Raji (cell line): Measurements from ENCODE around the gene METTL14.

Experiments
- POLR2A ChIP-seq: IDR thresholded peaks from 2 replicates; pipeline ENCODE4 v1.6.1; 2011; ENCODE audit warnings: low read depth, low read length, control low read depth; ENCODE audit not compliant: insufficient read depth

METTL14 gene

DNA sequence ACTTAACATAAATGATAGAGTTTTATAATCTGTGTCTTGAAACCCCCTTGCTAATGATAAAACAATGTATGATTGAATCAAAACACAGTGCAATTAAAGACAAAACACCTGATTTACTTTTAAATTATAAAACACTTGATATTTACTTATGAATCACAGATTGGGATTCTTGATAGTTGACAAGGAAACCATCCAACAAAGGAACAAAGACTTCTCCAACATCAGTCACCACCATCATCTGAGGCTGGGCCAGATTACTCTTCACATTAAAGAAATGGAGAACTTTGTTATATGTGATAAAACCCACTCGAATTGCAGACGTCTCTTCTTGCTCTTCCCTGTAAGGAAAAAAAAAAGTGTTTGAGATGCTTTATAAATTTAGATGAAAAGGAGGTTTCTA, 67.4 kb downstream of the METTL14 start:
- no peak for TF ChIP-seq POLR2A

DNA sequence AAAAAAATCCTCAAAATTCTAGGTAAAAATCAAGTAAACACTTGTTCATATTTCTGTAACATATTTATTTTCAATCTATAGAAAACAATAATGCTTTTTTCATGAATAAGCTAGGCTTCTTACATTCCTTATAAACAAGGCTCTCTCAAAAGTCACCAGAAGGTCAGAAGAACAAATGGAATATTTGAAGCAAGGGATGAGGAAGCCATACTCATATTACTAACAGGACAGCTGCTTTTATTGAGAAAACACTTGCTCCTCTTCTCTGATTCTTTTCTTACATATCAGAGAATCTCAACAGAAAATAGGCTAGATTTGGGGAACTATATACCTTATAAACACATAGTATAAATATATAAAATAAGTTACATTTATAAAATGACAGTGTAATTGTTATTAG, 67.9 kb downstream of the METTL14 start:
- no peak for TF ChIP-seq POLR2A

GRCh38 chr4:118753685-118754084, 68.5 kb downstream of the METTL14 start:
- no peak for TF ChIP-seq POLR2A

DNA sequence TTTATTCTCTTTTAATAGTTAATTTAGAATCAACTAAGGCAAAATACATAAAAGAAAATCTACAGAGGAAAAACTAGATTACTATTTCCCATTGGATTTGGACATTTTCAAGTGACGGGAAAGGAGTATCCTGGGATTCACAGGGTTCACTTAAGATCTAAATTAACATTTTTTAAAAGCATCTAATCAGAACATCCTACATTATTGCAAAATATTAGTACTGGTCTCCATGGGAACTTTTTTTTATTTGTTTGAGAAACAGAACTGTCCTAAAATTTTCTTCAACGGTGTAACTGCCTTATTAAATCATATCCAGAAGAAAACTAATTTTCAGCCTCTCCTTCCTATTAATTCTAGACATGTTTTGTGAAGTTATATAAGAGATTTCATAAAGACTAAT, 69.7 kb downstream of the METTL14 start:
- TF ChIP-seq POLR2A = no peak

GRCh38 chr4:118755438-118756226, 70.4 kb downstream of the METTL14 start:
- TF ChIP-seq POLR2A = no peak

- no peak for TF ChIP-seq POLR2A
Measured at GRCh38 chr4:118756429-118756828, 71.2 kb downstream of the METTL14 start.

DNA sequence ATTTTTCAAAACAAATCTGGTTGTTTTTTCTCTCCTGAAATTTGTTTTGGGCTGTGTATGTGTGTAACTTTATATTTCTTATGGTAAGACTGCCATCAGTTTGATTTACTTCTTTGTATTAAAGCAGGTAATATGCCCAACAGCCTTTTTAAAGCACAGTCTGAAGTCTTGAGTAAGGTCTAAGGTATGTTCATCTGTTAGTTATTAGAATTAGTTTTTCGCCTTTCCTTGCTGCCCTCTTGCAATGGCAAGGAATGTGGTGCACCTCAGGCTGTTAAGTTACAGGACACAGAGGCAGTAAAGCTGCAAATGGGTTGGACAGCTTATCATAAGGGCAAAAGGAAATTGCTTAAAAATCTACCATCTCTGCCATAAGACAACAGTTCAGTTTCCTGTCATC, 71.8 kb downstream of the METTL14 start:
- no peak for TF ChIP-seq POLR2A

GRCh38 chr4:118757761-118758251, 72.6 kb downstream of the METTL14 start:
- TF ChIP-seq POLR2A = no peak

GRCh38 chr4:118758293-118758692, 73.1 kb downstream of the METTL14 start:
- TF ChIP-seq POLR2A = no peak

DNA sequence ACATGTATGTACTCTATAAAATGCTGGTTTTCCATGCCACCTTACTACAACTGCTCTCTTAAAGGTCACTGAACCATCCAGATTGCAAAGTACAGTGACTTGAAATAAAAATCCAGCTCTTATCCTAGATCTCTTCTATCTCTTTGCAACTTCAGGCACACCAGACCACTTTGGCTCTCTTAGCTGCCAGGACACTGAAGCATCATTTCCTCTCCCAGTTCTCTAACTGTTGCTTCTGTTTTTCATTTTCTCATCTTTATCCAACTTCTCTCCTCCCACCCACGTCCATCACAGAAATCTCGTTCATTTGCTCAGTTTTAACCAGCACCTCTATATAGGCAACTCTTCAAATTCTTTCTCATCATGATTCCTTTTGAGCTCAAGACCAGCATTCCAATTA, 74.3 kb downstream of the METTL14 start:
- TF ChIP-seq POLR2A = no peak

GRCh38 chr4:118760092-118760491, 74.9 kb downstream of the METTL14 start:
- no peak for TF ChIP-seq POLR2A

GRCh38 chr4:118760493-118760892, 75.3 kb downstream of the METTL14 start:
- TF ChIP-seq POLR2A = no peak

DNA sequence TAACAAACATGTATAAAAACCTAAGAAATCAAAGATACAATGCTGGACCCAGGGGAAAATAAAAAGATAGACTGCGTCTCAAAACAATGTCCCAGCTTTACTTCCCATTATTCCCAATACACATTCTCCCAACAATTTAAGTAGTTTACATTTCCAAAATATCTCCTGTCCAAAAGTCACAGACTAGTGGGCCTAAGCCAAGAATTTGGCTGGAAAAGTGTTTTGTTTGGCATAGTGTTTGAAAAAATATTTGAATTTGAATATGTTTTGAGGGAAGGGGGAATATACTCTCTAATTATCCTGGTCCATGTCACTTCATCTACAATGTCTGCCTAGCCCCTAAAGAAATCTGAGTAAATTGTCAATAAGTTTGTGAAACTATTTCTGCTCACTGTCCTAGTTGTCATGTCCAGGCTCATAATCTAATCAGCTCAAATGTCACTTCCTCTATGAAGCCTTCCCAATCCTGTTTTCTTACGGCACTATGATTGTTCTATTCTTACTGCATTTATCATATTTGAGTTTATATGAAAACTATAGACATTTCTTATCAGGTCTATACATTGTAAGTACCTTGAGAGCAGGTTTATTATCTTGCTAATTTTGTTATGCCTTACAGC, 76.3 kb downstream of the METTL14 start:
- no peak for TF ChIP-seq POLR2A

DNA sequence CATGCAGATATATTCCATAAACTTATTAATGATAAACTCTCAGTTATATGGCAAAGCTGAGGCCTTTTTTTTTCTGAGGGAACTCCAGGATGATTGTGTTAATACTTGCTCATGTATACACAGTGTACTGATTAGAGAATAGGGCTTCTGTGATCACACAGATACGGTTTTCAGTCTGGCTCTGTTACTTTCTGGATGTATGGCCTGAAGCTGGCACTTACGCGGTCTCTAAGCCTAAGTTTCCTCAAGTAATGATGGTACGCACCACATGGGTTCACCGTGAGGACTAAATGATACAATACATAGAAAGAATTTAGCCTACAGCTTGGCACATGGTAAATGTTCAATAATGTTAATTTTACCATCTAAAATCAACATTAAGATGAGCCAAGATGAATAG, 77.0 kb downstream of the METTL14 start:
- no peak for TF ChIP-seq POLR2A

- no peak for TF ChIP-seq POLR2A
Measured at GRCh38 chr4:118762730-118763477, 77.7 kb downstream of the METTL14 start.
